Dedifferentiated amniotic fluid mesenchymal stem cell (primary cell): ENCODE measurements around the gene TNFAIP8.
"Not testable (repeated sequence)": the region's sequence is repeated elsewhere in the genome, so short reads cannot be mapped to it uniquely, and the experiment has no call there.

Source experiments
- DNase-seq: peaks from one replicate; pipeline ENCODE4 v3.0.0-alpha.2; 2016; ENCODE audit errors: extremely low spot score

Gene TNFAIP8

DNA sequence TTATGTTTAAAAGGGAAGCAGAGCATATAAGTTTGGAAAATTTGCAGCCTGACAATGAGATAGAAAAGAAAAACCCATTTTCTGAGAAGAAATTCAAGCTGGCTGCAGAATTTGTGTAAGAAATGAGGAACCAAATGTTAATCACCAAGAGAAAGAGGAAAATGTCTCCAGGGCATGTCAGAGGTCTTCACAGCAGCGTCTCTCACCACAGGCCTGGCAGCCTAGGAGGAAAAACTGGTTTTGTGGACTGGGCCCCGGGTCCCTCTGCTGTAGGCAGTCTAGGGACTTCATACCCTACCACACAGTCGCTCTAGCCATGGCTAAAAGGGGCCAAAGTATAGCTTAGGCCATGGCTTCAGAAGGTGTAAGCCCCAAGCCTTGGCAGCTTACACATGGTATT is 64.3 kb downstream of the TNFAIP8 start:
- no peak for DNase-seq

DNA sequence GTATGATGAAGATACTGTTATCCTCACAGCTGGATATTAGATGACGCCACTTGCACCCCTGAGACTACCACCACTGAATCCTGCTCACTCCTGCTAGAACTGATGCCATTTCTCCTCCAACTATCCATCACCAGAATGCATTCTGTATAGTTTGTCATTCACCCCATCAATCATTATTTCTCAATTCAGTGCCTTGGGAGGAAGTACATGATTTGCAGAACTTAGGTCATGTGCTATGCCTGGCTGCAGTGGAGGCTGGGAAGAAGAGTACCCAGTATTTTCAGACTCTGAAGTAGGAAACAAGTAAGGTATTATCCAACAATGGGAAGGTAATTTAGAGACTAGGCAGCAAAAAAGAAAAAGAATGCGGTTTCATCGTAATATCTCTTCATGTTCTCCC is 70.2 kb downstream of the TNFAIP8 start:
- DNase-seq: no peak

DNA sequence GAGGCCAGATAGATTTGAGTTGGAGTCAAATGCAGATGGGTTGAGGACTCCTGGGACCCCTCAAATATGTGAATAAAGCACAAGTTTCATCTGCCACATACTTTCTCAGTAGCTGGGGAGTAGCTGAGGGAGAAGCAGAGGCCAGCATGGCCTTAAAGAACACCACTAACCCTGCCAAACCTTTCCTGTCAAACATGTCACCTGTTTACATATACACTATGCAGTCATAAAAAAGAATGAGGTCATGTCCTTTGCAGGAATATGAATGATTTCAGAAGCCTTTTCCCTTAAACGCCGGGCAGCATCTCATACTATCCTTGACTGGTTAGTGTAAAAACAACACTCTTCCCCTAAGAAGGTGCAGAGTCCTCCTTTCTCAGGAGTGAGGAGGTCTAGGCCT is 71.2 kb downstream of the TNFAIP8 start:
- DNase-seq: no peak

DNA sequence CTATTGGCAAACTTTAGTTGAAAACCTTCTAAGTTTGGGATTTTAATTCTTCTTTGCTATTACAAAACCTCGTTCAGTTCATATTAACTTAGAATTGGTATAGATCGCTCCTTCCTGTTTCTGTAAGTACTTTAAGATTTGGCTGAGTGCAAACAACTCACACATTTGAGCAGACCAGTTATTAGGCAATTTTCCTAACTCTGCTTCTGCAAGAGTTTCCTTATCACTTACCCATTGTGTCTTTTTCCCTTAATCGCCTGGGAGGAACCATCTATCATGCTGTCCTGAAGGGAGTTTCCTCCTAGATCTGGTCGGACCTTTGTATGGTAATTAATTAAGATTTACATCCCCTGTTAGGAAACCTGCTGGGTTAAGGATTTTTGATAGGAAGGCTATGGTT is 71.8 kb downstream of the TNFAIP8 start:
- not testable (repeated sequence) for DNase-seq

DNA sequence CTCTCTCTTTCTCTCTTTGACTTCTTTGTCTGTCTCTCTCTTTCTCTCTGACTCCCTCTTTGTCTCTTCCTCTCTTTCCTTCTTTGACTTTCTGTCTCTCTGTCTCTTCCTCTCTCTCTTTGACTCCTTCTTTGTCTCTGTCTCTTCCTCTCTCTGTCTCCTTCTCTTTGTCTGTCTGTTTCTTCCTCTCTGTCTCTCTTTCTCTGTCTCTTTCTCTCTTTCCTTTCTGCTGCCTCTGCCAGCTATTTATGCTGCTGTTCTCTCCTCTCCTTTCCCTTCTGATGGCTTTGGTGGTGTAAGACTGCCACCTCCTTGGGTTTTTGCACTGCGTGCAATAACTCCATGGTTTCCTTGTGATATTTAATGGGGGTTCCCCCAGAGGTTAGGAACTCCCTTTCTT is 72.3 kb downstream of the TNFAIP8 start:
- not testable (repeated sequence) for DNase-seq

DNA sequence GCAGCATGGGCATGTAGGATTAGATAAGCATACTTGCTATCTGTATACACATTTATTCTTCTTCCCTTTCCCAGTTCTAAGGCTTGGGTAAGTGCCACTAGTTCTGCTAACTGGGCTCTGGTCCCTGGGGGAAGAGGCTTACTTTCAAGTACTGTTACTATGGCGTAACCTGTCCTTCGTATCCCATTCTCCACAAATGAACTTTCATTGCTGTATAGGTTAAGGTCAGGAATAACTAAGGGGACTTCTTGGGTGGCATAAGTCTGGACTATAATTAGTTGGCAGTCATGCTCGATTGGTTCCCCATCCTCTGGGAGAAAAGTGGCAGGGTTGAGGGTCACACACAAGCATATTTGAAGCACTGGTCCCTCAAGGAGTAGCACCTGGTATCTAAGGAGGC is 72.8 kb downstream of the TNFAIP8 start:
- DNase-seq: not testable (repeated sequence)

DNA sequence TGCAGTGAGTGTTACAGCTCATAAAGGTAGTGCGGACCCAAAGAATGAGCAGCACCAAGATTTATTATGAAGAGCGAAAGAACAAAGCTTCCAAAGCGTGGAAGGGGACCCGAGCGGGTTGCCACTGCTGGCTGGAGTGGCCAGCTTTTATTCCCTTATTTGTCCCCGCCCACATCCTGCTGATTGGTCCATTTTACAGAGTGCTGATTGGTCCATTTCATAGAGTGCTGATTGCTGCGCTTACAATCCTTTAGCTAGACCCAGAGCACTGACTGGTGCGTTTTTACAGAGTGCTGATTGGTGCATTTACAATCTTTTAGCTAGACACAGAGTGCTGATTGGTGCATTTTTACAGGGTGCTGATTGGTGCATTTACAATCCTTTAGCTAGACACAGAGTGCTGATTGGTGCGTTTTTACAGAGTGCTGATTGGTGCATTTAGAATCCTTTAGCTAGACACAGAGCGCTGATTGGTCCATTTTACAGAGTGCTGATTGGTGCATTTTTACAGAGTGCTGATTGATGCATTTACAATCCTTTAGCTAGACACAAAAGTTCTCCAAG is 76.9 kb downstream of the TNFAIP8 start:
- DNase-seq: not testable (repeated sequence)

DNA sequence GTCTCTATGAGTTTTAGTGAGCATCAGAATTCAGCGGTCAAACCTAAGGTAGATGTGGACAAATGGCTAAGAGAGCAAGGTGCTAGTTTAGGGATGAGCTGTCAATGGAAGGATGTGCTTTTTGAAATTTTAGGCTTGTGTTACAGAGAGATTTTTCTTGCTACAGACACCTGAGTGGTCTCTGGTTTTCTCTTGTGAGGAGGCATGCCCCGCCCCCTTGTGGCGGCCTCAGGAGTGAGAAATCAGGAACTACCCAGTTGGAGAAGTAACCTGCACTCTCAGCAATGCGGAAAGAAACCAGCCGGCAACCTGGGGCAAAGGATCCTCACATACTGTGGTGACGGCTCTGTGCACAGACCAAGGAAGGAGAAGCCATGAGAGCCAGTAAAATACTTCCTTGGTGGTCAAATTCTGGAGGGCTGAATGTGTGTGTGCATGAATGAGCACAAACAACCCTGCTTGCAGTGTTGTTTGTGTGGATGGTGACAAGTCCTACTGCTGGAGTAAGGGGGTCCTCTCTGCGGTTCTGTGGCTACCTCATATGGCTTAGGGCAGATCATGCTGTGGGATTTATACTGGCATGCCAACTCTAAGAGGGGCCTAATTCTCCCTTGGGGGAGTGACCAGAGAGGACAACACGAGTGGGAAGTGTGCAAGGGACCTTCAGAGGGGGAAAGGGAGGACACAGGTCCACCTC is 79.8 kb downstream of the TNFAIP8 start:
- DNase-seq: no peak

DNA sequence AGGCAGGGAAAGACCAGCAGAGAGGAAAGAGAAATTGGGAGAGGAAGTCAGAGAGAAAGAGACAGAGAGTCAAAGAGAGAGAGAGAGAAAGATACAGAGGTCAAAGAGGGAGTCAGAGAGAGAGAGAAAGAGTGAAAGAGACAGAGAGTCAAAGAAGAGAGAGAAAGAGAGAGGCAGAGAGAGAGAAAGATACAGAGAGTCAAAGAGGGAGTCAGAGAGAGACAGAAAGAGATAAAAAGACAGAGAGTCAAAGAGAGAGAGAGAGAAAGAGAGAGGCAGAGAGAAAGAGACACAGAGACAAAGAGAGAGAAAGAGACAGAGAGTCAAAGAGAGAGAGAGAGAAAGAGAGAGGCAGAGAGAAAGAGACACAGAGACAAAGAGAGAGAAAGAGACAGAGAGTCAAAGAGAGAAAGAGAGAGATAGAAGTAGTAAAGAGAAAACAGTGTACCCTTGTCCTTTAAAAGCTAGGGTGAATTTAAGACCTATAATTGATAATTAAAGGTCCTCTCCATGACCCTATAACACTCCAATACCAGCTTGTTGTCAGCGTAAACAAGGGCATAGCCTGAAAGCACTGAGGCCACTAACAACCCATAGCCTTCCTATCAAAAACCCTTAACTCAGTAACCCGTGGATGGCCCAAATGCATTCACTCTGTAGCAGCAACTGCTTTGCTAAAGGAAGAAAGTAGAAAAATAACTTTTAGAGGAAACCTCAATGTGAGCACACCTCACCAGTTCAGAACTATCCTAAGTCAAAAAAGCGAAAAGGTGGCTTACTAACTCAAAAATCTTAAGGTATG is 82.2 kb downstream of the TNFAIP8 start:
- not testable (repeated sequence) for DNase-seq

DNA sequence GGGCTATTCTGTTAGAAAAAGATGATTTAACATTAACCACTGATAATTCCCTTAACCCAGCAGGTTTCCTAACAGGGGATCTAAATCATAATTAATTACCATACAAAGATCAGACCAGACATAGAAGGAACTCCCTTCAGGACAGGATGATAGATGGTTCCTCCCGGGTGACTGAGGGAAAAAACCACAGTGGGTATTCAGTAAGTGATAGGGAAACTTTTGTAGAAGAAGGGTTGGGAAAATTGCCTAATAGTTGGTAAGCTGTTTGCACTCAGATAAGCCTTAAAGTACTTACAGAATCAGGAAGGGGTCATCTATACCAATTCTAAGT is 82.7 kb downstream of the TNFAIP8 start:
- not testable (repeated sequence) for DNase-seq

DNA sequence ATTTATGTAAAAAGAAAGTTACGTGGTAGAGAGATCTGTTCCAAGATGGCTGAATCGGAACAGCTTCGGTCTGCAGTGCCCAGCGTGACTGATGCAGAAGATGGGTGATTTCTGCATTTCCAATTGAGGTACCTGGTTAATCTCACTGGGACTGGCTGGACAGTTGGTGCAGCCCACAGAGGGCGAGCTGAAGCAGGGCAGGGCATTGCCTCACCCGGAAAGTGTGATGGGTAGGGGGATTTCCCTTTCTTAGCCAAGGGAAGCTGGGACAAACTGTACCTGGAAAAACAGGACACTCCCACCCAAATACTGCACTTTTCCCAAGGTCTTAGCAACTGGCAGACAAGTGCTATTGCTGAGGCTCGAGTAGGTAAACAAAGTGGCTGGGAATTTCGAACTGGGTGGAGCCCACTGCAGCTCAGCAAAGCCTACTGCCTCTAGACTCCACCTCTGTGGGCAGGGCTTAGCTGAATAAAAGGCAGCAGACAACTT is 83.4 kb downstream of the TNFAIP8 start:
- no peak for DNase-seq

DNA sequence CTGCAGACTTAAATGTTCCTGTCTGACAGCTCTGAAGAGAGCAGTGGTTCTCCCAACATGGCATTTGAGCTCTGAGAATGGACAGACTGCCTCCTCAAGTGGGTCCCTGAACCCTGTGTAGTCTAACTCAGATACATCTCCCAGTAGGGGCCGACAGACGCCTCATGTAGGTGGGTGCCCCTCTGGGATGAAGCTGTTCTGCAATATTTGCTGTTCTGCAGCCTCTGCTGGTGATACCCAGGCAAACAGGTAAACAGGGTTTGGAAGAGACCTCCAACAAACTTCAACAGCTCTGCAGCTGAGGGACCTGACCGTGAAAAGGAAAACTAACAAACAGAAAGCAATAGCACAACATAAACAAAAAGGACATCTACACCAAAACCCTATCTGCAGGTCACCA is 83.8 kb downstream of the TNFAIP8 start:
- DNase-seq: not testable (repeated sequence)

DNA sequence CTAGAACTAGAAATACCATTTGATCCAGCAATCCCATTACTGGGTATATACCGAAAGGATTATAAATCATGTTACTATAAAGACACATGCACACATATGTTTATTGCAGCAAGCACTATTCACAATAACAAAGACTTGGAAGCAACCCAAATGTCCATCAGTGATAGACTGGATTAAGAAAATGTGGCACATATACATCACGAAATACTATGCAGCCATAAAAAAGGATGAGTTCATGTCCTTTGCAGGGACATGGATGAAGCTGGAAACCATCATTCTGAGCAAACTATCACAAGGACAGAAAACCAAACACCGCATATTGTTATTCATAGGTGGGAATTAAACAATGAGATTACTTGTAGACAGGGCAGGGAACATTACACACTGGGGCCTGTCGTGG is 88.8 kb downstream of the TNFAIP8 start:
- DNase-seq: not testable (repeated sequence)

DNA sequence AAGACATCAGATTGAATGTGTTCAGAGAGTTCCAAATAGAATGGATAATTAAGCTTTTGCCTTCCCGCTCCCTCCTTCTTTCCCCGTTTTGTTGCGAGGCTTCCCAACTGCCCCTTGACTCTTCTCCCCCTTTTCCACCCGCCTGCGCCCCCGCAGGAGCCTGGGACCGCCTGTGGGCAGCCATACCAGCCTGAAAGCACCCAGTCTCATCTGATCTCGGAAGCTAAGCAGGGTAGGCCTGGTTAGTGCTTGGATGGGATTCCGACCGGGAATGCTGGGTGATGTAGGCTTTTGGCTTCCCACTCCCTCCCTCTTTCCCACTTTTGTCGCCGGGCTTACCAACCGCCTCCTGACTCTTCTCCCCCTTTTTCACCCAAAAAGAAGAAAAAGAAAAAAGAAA is 89.7 kb downstream of the TNFAIP8 start:
- no peak for DNase-seq
